GM12892 (cell line): ENCODE results near the gene CTSF.

Experiments
- POLR2A ChIP-seq: IDR thresholded peaks from 2 replicates; pipeline ENCODE4 v1.6.1; 2011; ENCODE audit warnings: low read depth, low read length, control low read depth
- POLR2AphosphoS5 ChIP-seq: IDR thresholded peaks from 2 replicates; pipeline ENCODE4 v1.6.1; 2011; ENCODE audit warnings: low read depth, low read length, control low read depth

- no peak for TF ChIP-seq POLR2A
- TF ChIP-seq POLR2AphosphoS5: no peak
Measured at GRCh38 chr11:66570850-66571180, 2.4 kb upstream of the CTSF start.
